K562 (cell line): ENCODE results near the gene TBX6. TPM values are rescaled to one million over a fixed set of nuclear protein-coding genes. Genes with fewer than 3 reads are reported as not detected.

ENCODE experiments used
- ARID1B ChIP-seq: fragments of 450-650 bp; IDR thresholded peaks from 2 replicates; pipeline ENCODE4 v1.6.1; 2016; ENCODE audit warnings: antibody characterized with exemption, mild to moderate bottlenecking, inconsistent platforms
- CC2D1A ChIP-seq: fragments of 450-650 bp; IDR thresholded peaks from 2 replicates; pipeline ENCODE4 v1.6.1; 2017; ENCODE audit warnings: mild to moderate bottlenecking
- HNRNPLL ChIP-seq: fragments of 200-400 bp; formaldehyde crosslinking; IDR thresholded peaks from 2 replicates; pipeline ENCODE4 v1.6.1; 2017; ENCODE audit warnings: low read length, low read depth, mild to moderate bottlenecking; ENCODE audit not compliant: poor library complexity, severe bottlenecking
- LCOR ChIP-seq: sonication (generic); formaldehyde crosslinking; IDR thresholded peaks from 2 replicates; pipeline ENCODE4 v1.8.0; 2022; ENCODE audit warnings: mild to moderate bottlenecking, missing genetic modification reagents
- MXI1 ChIP-seq: IDR thresholded peaks from 2 replicates; pipeline ENCODE4 v1.6.1; 2011; ENCODE audit warnings: low read depth, mild to moderate bottlenecking, improper control_type of control experiment, low read length
- NFE2L1 ChIP-seq: fragments of 450-650 bp; IDR thresholded peaks from 2 replicates; pipeline ENCODE4 v1.6.1; 2016; ENCODE audit warnings: missing genetic modification characterization, low read depth, mild to moderate bottlenecking, missing compliant biosample characterization, moderate library complexity, borderline replicate concordance
- RFX7 ChIP-seq: fragments of 250-450 bp; sonication (Bioruptor Pico); IDR thresholded peaks from 2 replicates; pipeline ENCODE4 v1.5.1; 2021; ENCODE audit warnings: mild to moderate bottlenecking
- XRCC5 ChIP-seq: fragments of 200-400 bp; formaldehyde crosslinking; IDR thresholded peaks from 2 replicates; pipeline ENCODE4 v1.6.1; 2017; ENCODE audit warnings: low read depth, mild to moderate bottlenecking, low read length
- ZNF146 ChIP-seq: IDR thresholded peaks from one replicate; pipeline ENCODE4 v1.6.1; 2018; ENCODE audit warnings: missing compliant biosample characterization; ENCODE audit not compliant: unreplicated experiment
- ZNF165 ChIP-seq: fragments of 250-450 bp; sonication (Bioruptor Pico); IDR thresholded peaks from 2 replicates; pipeline ENCODE4 v1.4.0; 2020; ENCODE audit warnings: borderline replicate concordance
- ZNF175 ChIP-seq: fragments of 200-800 bp; sonication (Bioruptor generic); IDR thresholded peaks from 2 replicates; pipeline ENCODE4 v1.6.1; 2016; ENCODE audit warnings: low read depth, mild to moderate bottlenecking, missing genetic modification characterization, missing compliant biosample characterization
- ZNF311 ChIP-seq: fragments of 250-450 bp; sonication (Bioruptor Pico); IDR thresholded peaks from 2 replicates; pipeline ENCODE4 v1.4.0; 2020; ENCODE audit warnings: mild to moderate bottlenecking, moderate library complexity
- ZNF696 ChIP-seq: fragments of 250-450 bp; sonication (Bioruptor Pico); conservative IDR thresholded peaks from 2 replicates; pipeline ENCODE4 v1.4.0; 2020; ENCODE audit warnings: mild to moderate bottlenecking, moderate library complexity
- ZNF780A ChIP-seq: fragments of 250-450 bp; sonication (Bioruptor Pico); IDR thresholded peaks from 2 replicates; pipeline ENCODE4 v1.5.0; 2021; ENCODE audit warnings: mild to moderate bottlenecking
- polyA plus RNA-seq, 8 experiments: library from polyadenylated mRNA; depleted of rRNA in 4 of 8; stranded (reverse) in 5 of 8; unstranded in 3 of 8; fragments of >200 nt; fragmentation: Nextera tagmentation in 2 of 8; fragmentation: Illumina TruSeq in 1 of 8; extraction: Ambion mirVana in 2 of 8; extraction: Trizol in 1 of 8; gene quantifications; 2 replicates each; pipeline versions ENCODE4 v1.2.1 to v1.2.3, GENCODE V29; 2011 to 2014; ENCODE audit warnings: inconsistent platforms in 1 of 8, missing spikeins in 1 of 8
- total RNA-seq, 7 experiments: library from RNA; depleted of rRNA in 6 of 7; stranded (reverse); fragments of >200 nt in 6 of 7; fragmentation: Illumina TruSeq in 2 of 7; extraction: Trizol in 2 of 7; gene quantifications; 2 replicates each; pipeline versions ENCODE4 v1.2.1 to v1.2.3, GENCODE V29; 2011 to 2021; ENCODE audit warnings: low replicate concordance in 1 of 7
- TF ChIP-seq, protein P1 (sequence below): sonication (generic); formaldehyde crosslinking; IDR thresholded peaks from 2 replicates; pipeline ENCODE4 v1.8.1; 2023; ENCODE audit warnings: mild to moderate bottlenecking, missing genetic modification reagents
- TF ChIP-seq, protein P2 (sequence below): sonication (generic); formaldehyde crosslinking; IDR thresholded peaks from 2 replicates; pipeline ENCODE4 v1.5.0; 2020; ENCODE audit warnings: missing genetic modification reagents
- TF ChIP-seq, protein P3 (sequence below): fragments of 250-450 bp; sonication (Bioruptor Pico); IDR thresholded peaks from 2 replicates; pipeline ENCODE4 v1.4.0; 2020
- TF ChIP-seq, protein P4 (sequence below), 3 experiments: IDR thresholded peaks in 2 of 3; conservative IDR thresholded peaks in 1 of 3; 2 replicates each; pipeline ENCODE4 v1.5.1; 2011 to 2012; ENCODE audit warnings: low read length in 3 of 3, mild to moderate bottlenecking in 3 of 3, control low read depth in 2 of 3, improper control_type of control experiment in 1 of 3, inconsistent platforms in 1 of 3, low read depth in 1 of 3, mixed read lengths in 1 of 3, moderate library complexity in 1 of 3; ENCODE audit not compliant: insufficient read depth in 2 of 3

The TBX6 gene
- total and polyA plus RNA-seq, 9 of the 15 experiments (the other 6 are each of a cell fraction or from before 2014, with no cell fraction given): 0.07 to 0.58 (median 0.11) TPM; not detected in 2

DNA sequence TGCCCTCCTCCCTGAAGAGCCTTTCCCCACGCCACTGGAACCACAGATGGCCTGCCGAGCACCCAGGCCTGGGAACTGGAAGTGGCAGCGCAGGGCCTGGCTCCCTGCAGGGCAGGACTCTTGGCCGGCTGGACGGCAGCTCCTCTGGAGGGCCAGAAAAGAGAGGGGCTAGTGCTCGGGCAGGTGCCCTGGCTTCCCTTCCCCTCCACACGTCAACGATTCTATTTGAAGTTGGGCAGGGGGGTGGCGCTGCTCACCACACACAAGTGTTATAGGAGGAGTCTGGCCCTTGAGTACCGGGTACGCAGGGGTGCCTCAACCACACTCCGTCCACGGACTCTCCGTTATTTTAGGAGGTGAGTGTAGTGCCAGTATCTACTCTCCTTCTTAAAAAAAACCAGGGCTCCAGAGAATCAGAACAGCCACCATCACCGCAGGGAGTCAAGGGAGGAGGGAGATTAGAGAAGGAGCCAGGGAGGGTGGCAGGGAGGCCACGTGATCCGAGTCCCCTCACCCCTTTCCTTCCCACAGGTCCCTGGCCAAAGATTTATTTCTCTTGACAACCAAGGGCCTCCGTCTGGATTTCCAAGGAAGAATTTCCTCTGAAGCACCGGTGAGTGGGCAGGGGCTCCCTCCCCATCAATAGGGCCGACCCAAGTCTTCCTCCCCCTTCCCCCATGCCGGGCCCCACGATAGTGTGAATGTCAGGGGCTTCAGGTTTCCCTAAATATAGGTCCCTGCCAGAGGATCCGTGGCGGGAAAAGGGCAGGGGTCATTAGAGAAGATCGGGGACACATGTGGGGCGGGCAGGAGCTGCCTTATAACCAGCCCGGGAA, 27.6 kb downstream of the TBX6 start (continued):
- TF ChIP-seq XRCC5: peak; percentile 19; the same call in 1 of the 2 replicates
- no peak for TF ChIP-seq MXI1
- no peak for TF ChIP-seq ZNF311 (CRISPR knock-in tag)
- no peak for TF ChIP-seq ZNF696 (CRISPR knock-in tag)
- TF ChIP-seq RFX7 (CRISPR knock-in tag): no peak
- TF ChIP-seq ZNF165 (CRISPR knock-in tag): no peak
- TF ChIP-seq ZNF146 (CRISPR knock-in tag): no peak
- TF ChIP-seq, protein P1, sequence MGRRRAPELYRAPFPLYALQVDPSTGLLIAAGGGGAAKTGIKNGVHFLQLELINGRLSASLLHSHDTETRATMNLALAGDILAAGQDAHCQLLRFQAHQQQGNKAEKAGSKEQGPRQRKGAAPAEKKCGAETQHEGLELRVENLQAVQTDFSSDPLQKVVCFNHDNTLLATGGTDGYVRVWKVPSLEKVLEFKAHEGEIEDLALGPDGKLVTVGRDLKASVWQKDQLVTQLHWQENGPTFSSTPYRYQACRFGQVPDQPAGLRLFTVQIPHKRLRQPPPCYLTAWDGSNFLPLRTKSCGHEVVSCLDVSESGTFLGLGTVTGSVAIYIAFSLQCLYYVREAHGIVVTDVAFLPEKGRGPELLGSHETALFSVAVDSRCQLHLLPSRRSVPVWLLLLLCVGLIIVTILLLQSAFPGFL (CRISPR knock-in tag): no peak
- peak; percentile 32 for TF ChIP-seq HNRNPLL
- TF ChIP-seq ARID1B: 0 out of 2 replicates have a peak, but pooled peaks have one; percentile 21
- TF ChIP-seq, protein P2, sequence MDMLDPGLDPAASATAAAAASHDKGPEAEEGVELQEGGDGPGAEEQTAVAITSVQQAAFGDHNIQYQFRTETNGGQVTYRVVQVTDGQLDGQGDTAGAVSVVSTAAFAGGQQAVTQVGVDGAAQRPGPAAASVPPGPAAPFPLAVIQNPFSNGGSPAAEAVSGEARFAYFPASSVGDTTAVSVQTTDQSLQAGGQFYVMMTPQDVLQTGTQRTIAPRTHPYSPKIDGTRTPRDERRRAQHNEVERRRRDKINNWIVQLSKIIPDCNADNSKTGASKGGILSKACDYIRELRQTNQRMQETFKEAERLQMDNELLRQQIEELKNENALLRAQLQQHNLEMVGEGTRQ (CRISPR knock-in tag): peak; percentile 79
- TF ChIP-seq, protein P3, sequence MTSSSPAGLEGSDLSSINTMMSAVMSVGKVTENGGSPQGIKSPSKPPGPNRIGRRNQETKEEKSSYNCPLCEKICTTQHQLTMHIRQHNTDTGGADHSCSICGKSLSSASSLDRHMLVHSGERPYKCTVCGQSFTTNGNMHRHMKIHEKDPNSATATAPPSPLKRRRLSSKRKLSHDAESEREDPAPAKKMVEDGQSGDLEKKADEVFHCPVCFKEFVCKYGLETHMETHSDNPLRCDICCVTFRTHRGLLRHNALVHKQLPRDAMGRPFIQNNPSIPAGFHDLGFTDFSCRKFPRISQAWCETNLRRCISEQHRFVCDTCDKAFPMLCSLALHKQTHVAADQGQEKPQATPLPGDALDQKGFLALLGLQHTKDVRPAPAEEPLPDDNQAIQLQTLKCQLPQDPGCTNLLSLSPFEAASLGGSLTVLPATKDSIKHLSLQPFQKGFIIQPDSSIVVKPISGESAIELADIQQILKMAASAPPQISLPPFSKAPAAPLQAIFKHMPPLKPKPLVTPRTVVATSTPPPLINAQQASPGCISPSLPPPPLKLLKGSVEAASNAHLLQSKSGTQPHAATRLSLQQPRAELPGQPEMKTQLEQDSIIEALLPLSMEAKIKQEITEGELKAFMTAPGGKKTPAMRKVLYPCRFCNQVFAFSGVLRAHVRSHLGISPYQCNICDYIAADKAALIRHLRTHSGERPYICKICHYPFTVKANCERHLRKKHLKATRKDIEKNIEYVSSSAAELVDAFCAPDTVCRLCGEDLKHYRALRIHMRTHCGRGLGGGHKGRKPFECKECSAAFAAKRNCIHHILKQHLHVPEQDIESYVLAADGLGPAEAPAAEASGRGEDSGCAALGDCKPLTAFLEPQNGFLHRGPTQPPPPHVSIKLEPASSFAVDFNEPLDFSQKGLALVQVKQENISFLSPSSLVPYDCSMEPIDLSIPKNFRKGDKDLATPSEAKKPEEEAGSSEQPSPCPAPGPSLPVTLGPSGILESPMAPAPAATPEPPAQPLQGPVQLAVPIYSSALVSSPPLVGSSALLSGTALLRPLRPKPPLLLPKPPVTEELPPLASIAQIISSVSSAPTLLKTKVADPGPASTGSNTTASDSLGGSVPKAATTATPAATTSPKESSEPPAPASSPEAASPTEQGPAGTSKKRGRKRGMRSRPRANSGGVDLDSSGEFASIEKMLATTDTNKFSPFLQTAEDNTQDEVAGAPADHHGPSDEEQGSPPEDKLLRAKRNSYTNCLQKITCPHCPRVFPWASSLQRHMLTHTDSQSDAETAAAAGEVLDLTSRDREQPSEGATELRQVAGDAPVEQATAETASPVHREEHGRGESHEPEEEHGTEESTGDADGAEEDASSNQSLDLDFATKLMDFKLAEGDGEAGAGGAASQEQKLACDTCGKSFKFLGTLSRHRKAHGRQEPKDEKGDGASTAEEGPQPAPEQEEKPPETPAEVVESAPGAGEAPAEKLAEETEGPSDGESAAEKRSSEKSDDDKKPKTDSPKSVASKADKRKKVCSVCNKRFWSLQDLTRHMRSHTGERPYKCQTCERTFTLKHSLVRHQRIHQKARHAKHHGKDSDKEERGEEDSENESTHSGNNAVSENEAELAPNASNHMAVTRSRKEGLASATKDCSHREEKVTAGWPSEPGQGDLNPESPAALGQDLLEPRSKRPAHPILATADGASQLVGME (CRISPR knock-in tag): no peak
- TF ChIP-seq LCOR (CRISPR knock-in tag): no peak
- no peak for TF ChIP-seq ZNF175
- TF ChIP-seq CC2D1A: 0 out of 2 replicates have a peak, but pooled peaks have one; percentile 12
- TF ChIP-seq ZNF780A (CRISPR knock-in tag): no peak
- TF ChIP-seq NFE2L1 (tag): no peak
- TF ChIP-seq, protein P4, sequence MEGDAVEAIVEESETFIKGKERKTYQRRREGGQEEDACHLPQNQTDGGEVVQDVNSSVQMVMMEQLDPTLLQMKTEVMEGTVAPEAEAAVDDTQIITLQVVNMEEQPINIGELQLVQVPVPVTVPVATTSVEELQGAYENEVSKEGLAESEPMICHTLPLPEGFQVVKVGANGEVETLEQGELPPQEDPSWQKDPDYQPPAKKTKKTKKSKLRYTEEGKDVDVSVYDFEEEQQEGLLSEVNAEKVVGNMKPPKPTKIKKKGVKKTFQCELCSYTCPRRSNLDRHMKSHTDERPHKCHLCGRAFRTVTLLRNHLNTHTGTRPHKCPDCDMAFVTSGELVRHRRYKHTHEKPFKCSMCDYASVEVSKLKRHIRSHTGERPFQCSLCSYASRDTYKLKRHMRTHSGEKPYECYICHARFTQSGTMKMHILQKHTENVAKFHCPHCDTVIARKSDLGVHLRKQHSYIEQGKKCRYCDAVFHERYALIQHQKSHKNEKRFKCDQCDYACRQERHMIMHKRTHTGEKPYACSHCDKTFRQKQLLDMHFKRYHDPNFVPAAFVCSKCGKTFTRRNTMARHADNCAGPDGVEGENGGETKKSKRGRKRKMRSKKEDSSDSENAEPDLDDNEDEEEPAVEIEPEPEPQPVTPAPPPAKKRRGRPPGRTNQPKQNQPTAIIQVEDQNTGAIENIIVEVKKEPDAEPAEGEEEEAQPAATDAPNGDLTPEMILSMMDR (IDR thresholded peaks at IDR 0.05 in 2 of 3, conservative IDR thresholded peaks at IDR 0.05 in 1 of 3; ENCODE audit: insufficient read depth in 2 of 3, low read depth in 1 of 3, low read length in 3 of 3): peak; percentile 48 to 57 (median 50); a peak in 5 of 6 replicates
